GM12878 (cell line): ENCODE measurements around the gene LYSMD2. TPM values are rescaled to one million over a fixed set of nuclear protein-coding genes. Genes with fewer than 3 reads are reported as not detected.

Experiments used
- ATF2 ChIP-seq: IDR thresholded peaks from 2 replicates; pipeline ENCODE4 v1.6.1; 2012; ENCODE audit warnings: low read length, inconsistent platforms
- BACH1 ChIP-seq: fragments of 450-650 bp; IDR thresholded peaks from 2 replicates; pipeline ENCODE4 v1.6.1; 2017; ENCODE audit warnings: mild to moderate bottlenecking, borderline replicate concordance
- BCL11A ChIP-seq: IDR thresholded peaks from 2 replicates; pipeline ENCODE4 v1.6.1; 2011; ENCODE audit warnings: low read depth, low read length
- BHLHE40 ChIP-seq, 2 experiments: fragments of 450-650 bp in 1 of 2; IDR thresholded peaks; 2 replicates each; pipeline ENCODE4 v1.6.1; 2011 to 2017; ENCODE audit warnings: low read depth in 2 of 2, borderline replicate concordance in 1 of 2, improper control_type of control experiment in 1 of 2, low read length in 1 of 2, mild to moderate bottlenecking in 1 of 2
- CBX5 ChIP-seq: sonication (generic); IDR thresholded peaks from 2 replicates; pipeline ENCODE4 v1.6.1; 2016; ENCODE audit warnings: low read depth, moderate library complexity, mild to moderate bottlenecking, inconsistent platforms
- CREB1 ChIP-seq: IDR thresholded peaks from 2 replicates; pipeline ENCODE4 v1.6.1; 2012; ENCODE audit warnings: low read depth, mild to moderate bottlenecking, inconsistent platforms
- FOS ChIP-seq: IDR thresholded peaks from 3 replicates; pipeline ENCODE4 v1.6.1; 2011; ENCODE audit warnings: borderline replicate concordance; ENCODE audit not compliant: insufficient read length; ENCODE audit errors: extremely low read depth
- MEF2B ChIP-seq: fragments of 450-650 bp; IDR thresholded peaks from 2 replicates; pipeline ENCODE4 v1.6.1; 2018; ENCODE audit warnings: mild to moderate bottlenecking, moderate library complexity; ENCODE audit not compliant: partially characterized antibody, poor library complexity, severe bottlenecking
- MLLT1 ChIP-seq: fragments of 450-650 bp; IDR thresholded peaks from 2 replicates; pipeline ENCODE4 v1.6.1; 2016; ENCODE audit warnings: mild to moderate bottlenecking
- MTA2 ChIP-seq: fragments of 450-650 bp; IDR thresholded peaks from 2 replicates; pipeline ENCODE4 v1.6.1; 2016; ENCODE audit warnings: low read depth, mild to moderate bottlenecking, moderate library complexity
- MTA3 ChIP-seq: IDR thresholded peaks from 2 replicates; pipeline ENCODE4 v1.6.1; 2012; ENCODE audit warnings: low read length, inconsistent platforms, borderline replicate concordance
- POLR2A ChIP-seq: IDR thresholded peaks from 2 replicates; pipeline ENCODE4 v1.6.1; 2011; ENCODE audit warnings: low read depth, mild to moderate bottlenecking, low read length
- SP1 ChIP-seq: IDR thresholded peaks from one replicate; pipeline ENCODE4 v1.6.1; 2011; ENCODE audit warnings: low read depth, low read length
- polyA plus RNA-seq, 11 experiments: library from polyadenylated mRNA; depleted of rRNA in 4 of 11; unstranded in 6 of 11; stranded (reverse) in 5 of 11; fragments of >200 nt; fragmentation: Nextera tagmentation in 4 of 11; fragmentation: Illumina TruSeq in 1 of 11; extraction: Ambion mirVana in 4 of 11; extraction: Trizol in 1 of 11; gene quantifications; 1 replicate in 1 of 11; 2 replicates in 10 of 11; pipeline versions ENCODE4 v1.2.1 to v1.2.3, GENCODE V29; 2011 to 2016; ENCODE audit warnings: inconsistent platforms in 2 of 11, missing spikeins in 2 of 11, low read depth in 1 of 11
- total RNA-seq, 4 experiments: library from RNA; depleted of rRNA in 3 of 4; stranded (reverse); fragments of >200 nt in 3 of 4; fragmentation: Illumina TruSeq in 1 of 4; extraction: Trizol in 1 of 4; gene quantifications; 2 replicates each; pipeline versions ENCODE4 v1.2.1 to v1.2.3, GENCODE V29; 2013 to 2021

Gene LYSMD2
- total and polyA plus RNA-seq, 10 of the 15 experiments (the other 5 are each of a cell fraction or from before 2014, with no cell fraction given) = 30.5 to 61.3 (median 45.4) TPM

GRCh38 chr15:51736751-51737521 lies 519 bp downstream of the LYSMD2 start (continued):
- TF ChIP-seq MLLT1 (peak; percentile 82), POLR2A (peak; percentile 63; the same call in 1 of the 2 replicates), CREB1 (0 out of 2 replicates have a peak, but pooled peaks have one; percentile 26), CBX5 (0 out of 2 replicates have a peak, but pooled peaks have one; percentile 18), MEF2B (no peak), ATF2 (no peak), MTA2 (no peak), FOS (no peak), BCL11A (0 out of 2 replicates have a peak, but pooled peaks have one; percentile 3), BACH1 (no peak), SP1 (no peak), MTA3 (no peak), BHLHE40 (IDR thresholded peaks at IDR 0.05; ENCODE audit: borderline replicate concordance in 1 of 2, low read depth in 2 of 2, low read length in 1 of 2) (peak; percentile 63 to 84; a peak in 3 of 4 replicates)
